PC-3 (cell line): ENCODE data around the gene CIDEC. TPM values are rescaled to one million over a fixed set of nuclear protein-coding genes. Genes with fewer than 3 reads are reported as not detected.

Experiments used
- ATAC-seq: fragments of 200-7000 bp; cut with Tn5 transposase; 2 replicates; pipeline ENCODE4 v1.9.1; 2020; ENCODE audit warnings: mild to moderate bottlenecking, moderate library complexity
- BruUV-seq: library from RNA; stranded (reverse); fragments of 400-500 nt; replicated peaks from 2 replicates; lab custom pipeline; 2021; lab: Mats Ljungman, UMichigan
- CTCF ChIA-PET: fragments of 300-600 bp; sonication (Branson Sonifier 250); formaldehyde crosslinking; loops from one replicate; lab custom pipeline; 2022; ENCODE audit warnings: antibody characterized with exemption; lab: Charles Lee
- POLR2A ChIA-PET: fragments of 300-600 bp; sonication (Branson Sonifier 250); formaldehyde crosslinking; loops from one replicate; lab custom pipeline; 2022; ENCODE audit warnings: antibody characterized with exemption; ENCODE audit not compliant: unreplicated experiment; lab: Charles Lee
- DNase-seq: peaks from one replicate; pipeline ENCODE4 v3.0.0-alpha.2; 2015
- H2AFZ ChIP-seq: fragments of 300-600 bp; sonication (generic); 2 replicates; pipeline ENCODE4 v1.6.0; 2016; ENCODE audit warnings: antibody characterized with exemption, low read length
- H3F3A ChIP-seq: fragments of 300-600 bp; sonication (generic); one replicate; pipeline ENCODE4 v1.6.0; 2017; ENCODE audit warnings: antibody characterized with exemption, low read length, control low read depth, mild to moderate bottlenecking; ENCODE audit not compliant: unreplicated experiment
- H3K27ac ChIP-seq: fragments of 300-600 bp; sonication (generic); 2 replicates; pipeline ENCODE4 v1.5.1; 2016; ENCODE audit warnings: mild to moderate bottlenecking, low read length
- H3K27me3 ChIP-seq: fragments of 300-600 bp; sonication (generic); 2 replicates; pipeline ENCODE4 v1.6.1; 2016; ENCODE audit warnings: low read length, mixed read lengths
- H3K36me3 ChIP-seq: fragments of 300-600 bp; sonication (generic); 2 replicates; pipeline ENCODE4 v1.6.1; 2016; ENCODE audit warnings: low read depth, mixed run types, low read length, mixed read lengths
- H3K4me1 ChIP-seq: fragments of 300-600 bp; sonication (generic); 2 replicates; pipeline ENCODE4 v1.5.1; 2016; ENCODE audit warnings: low read length; ENCODE audit not compliant: insufficient read depth
- H3K4me2 ChIP-seq: fragments of 300-600 bp; sonication (generic); 2 replicates; pipeline ENCODE4 v1.6.0; 2016; ENCODE audit warnings: low read length
- H3K4me3 ChIP-seq: fragments of 300-600 bp; sonication (generic); 2 replicates; pipeline ENCODE4 v1.5.1; 2016; ENCODE audit warnings: mild to moderate bottlenecking, low read length, mixed read lengths
- H3K79me2 ChIP-seq: fragments of 300-600 bp; sonication (generic); 2 replicates; pipeline ENCODE4 v1.6.1; 2017; ENCODE audit warnings: low read length, mixed read lengths
- H3K9ac ChIP-seq: fragments of 300-600 bp; sonication (generic); 2 replicates; pipeline ENCODE4 v1.6.0; 2016; ENCODE audit warnings: mild to moderate bottlenecking, low read length
- H3K9me2 ChIP-seq: fragments of 300-600 bp; sonication (generic); replicated peaks from 2 replicates; pipeline ENCODE4 v1.6.1; 2016; ENCODE audit warnings: mixed run types, low read length, mixed read lengths
- H3K9me3 ChIP-seq: fragments of 300-600 bp; sonication (generic); 2 replicates; pipeline ENCODE4 v1.6.1; 2016; ENCODE audit warnings: low read length, mixed read lengths
- H4K20me1 ChIP-seq: fragments of 300-600 bp; sonication (generic); 2 replicates; pipeline ENCODE4 v1.6.1; 2016; ENCODE audit warnings: low read length, mixed read lengths
- EZH2 ChIP-seq: fragments of 300-600 bp; sonication (generic); IDR thresholded peaks from one replicate; pipeline ENCODE4 v1.6.1; 2017; ENCODE audit warnings: antibody characterized with exemption, mild to moderate bottlenecking, low read length; ENCODE audit not compliant: unreplicated experiment
- EZH2phosphoT487 ChIP-seq: fragments of 300-600 bp; sonication (generic); IDR thresholded peaks from 2 replicates; pipeline ENCODE4 v1.6.1; 2018; ENCODE audit warnings: mild to moderate bottlenecking, antibody characterized with exemption, low read length, borderline replicate concordance
- intact Hi-C: fragments of 100-400 bp; cut with micrococcal nuclease; formaldehyde crosslinking; loops from 2 replicates; pipeline ENCODE4 v1.9.0; 2023
- total RNA-seq: library from RNA; depleted of rRNA; stranded (reverse); fragments of >200 nt; gene quantifications from 2 replicates; pipeline ENCODE4 v1.2.3, GENCODE V29; 2014
- TF ChIP-seq, protein P1 (sequence below): fragments of 300-600 bp; sonication (generic); conservative IDR thresholded peaks from 2 replicates; pipeline ENCODE4 v1.5.1; 2017; ENCODE audit warnings: antibody characterized with exemption, low read depth, mild to moderate bottlenecking, low read length

CIDEC gene
- total RNA-seq, 1 experiment from 2014 or later = not detected

- CTCF ChIA-PET = interaction anchor here (0.6 kb wide), 2 partner anchors 214 to 759 kb away, joined by 5 to 13 read pairs; no protein-coding TSS in a partner anchor
- H3K9me3 ChIP-seq = no peaks in the 10 kb centered on the region
- H3K9ac ChIP-seq = no peak overlapping the region
- no peak overlapping the region for H3K4me3 ChIP-seq
- peak; percentile 65 for DNase-seq
- no TSS peak for BruUV-seq
- no peak for TF ChIP-seq EZH2phosphoT487
- no peak for TF ChIP-seq EZH2
- H3K27me3 ChIP-seq = no peaks in the 10 kb centered on the region
- H3K4me1 ChIP-seq = peaks cover 20% of the 10 kb centered on the region
- intact Hi-C loops = no loop called here
- H4K20me1 ChIP-seq = no peaks in the 10 kb centered on the region
- H3K36me3 ChIP-seq = no peaks in the 10 kb centered on the region
- H3K79me2 ChIP-seq = no peaks in the 10 kb centered on the region
- POLR2A ChIA-PET = interaction anchor here (0.5 to 0.6 kb wide), 4 partner anchors 18 to 85 kb away, joined by 4 to 9 read pairs (median 6); no protein-coding TSS in a partner anchor
- peak overlapping the region; percentile 54 for H3K27ac ChIP-seq
- H3K9me2 ChIP-seq = no peaks in the 10 kb centered on the region
- H2AFZ ChIP-seq = peak overlapping the region; percentile 57; the same call in 1 of the 2 replicates
- ATAC-seq = peak; percentile 68
- H3F3A ChIP-seq = peaks cover 4% of the 10 kb centered on the region
- H3K4me2 ChIP-seq = no peak overlapping the region
These were observed 9.1 kb downstream of the CIDEC start for GRCh38 chr3:9870978-9871377.

DNA sequence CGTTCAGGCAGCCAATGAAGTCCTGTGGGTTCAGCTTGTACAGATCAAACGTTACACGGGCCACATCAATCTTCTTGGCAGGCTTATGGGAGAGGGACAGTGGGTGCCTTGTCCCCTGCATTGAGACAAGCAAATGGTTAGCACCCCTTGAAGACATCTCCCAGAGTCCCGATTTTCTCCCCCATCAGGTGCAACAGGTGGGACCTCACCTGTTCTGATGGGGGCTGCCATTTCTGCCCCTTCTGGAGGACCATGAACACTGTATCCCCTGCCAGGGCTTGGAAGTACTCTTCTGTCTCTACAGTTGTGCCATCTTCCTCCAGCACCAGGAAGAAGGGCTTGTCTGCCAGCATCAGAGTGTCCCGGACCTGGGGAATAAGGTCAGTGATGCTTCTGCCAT, 10.1 kb downstream of the CIDEC start:
- Histone ChIP-seq H3K4me1 (peaks cover 20% of the 10 kb centered on the region), H3K4me2 (no peak overlapping the region)
- no TSS peak for BruUV-seq

DNA sequence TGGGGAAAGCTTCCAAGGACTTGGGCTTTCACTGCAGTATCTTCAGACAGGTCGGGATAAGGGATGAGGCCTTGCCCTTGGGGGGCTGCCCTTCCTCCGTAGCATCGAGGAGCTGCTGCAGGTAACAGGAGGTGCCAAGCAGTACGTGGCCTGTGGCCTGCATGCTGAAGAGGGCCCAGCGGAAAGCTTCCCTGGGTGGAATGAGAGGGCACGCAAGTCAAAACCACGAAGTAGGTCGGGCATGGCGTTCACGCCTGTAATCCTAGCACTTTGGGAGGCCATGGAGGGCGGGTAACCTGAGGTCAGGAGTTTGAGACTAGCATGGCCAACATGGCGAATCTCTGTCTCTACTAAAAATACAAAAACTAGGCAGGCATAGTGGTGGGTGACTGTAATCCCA, 12.9 kb downstream of the CIDEC start:
- H4K20me1 ChIP-seq = no peaks in the 10 kb centered on the region
- no peaks in the 10 kb centered on the region for H3K9me2 ChIP-seq
- H2AFZ ChIP-seq = no peak overlapping the region
- H3K27me3 ChIP-seq = no peaks in the 10 kb centered on the region
- H3K4me2 ChIP-seq = no peak overlapping the region
- POLR2A ChIA-PET = no interaction called here
- no peak overlapping the region for H3K9ac ChIP-seq
- H3K79me2 ChIP-seq = no peaks in the 10 kb centered on the region
- no peak for TF ChIP-seq EZH2
- TF ChIP-seq, protein P1, sequence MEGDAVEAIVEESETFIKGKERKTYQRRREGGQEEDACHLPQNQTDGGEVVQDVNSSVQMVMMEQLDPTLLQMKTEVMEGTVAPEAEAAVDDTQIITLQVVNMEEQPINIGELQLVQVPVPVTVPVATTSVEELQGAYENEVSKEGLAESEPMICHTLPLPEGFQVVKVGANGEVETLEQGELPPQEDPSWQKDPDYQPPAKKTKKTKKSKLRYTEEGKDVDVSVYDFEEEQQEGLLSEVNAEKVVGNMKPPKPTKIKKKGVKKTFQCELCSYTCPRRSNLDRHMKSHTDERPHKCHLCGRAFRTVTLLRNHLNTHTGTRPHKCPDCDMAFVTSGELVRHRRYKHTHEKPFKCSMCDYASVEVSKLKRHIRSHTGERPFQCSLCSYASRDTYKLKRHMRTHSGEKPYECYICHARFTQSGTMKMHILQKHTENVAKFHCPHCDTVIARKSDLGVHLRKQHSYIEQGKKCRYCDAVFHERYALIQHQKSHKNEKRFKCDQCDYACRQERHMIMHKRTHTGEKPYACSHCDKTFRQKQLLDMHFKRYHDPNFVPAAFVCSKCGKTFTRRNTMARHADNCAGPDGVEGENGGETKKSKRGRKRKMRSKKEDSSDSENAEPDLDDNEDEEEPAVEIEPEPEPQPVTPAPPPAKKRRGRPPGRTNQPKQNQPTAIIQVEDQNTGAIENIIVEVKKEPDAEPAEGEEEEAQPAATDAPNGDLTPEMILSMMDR = no peak
- no peak for TF ChIP-seq EZH2phosphoT487
- no peak overlapping the region for H3K4me3 ChIP-seq
- no peaks in the 10 kb centered on the region for H3K36me3 ChIP-seq
- peaks cover 4% of the 10 kb centered on the region for H3F3A ChIP-seq
- DNase-seq (no peak), ATAC-seq (no peak)
- intact Hi-C loops = no loop called here
- no peak overlapping the region for H3K27ac ChIP-seq
- H3K4me1 ChIP-seq = peaks cover 25% of the 10 kb centered on the region
- H3K9me3 ChIP-seq = no peaks in the 10 kb centered on the region
- CTCF ChIA-PET = no interaction called here
- no TSS peak for BruUV-seq

More for the DNA sequence above, 10.1 kb downstream of the CIDEC start:
- ChIA-PET POLR2A (no interaction called here), CTCF (no interaction called here)
- Histone ChIP-seq H3K9me2 (no peaks in the 10 kb centered on the region), H3K27me3 (no peaks in the 10 kb centered on the region), H3K4me3 (no peak overlapping the region), H3K9ac (no peak overlapping the region), H2AFZ (no peak overlapping the region), H3K36me3 (no peaks in the 10 kb centered on the region), H3K9me3 (no peaks in the 10 kb centered on the region), H3K79me2 (no peaks in the 10 kb centered on the region), H3K27ac (no peak overlapping the region), H4K20me1 (no peaks in the 10 kb centered on the region), H3F3A (peaks cover 4% of the 10 kb centered on the region)
- intact Hi-C loops = no loop called here
- DNase-seq (no peak), ATAC-seq (no peak)
- TF ChIP-seq EZH2 (no peak), EZH2phosphoT487 (no peak)
- TF ChIP-seq, protein P1 = no peak
